Stimulated activated CD4-positive, alpha-beta T cell treated with anti-CD3 and anti-CD28 coated beads, Interleukin-1b, Interleukin-23, amount 100 ng/mL, for 1 hour (primary cell): ENCODE results near the gene RTN4R.

Experiments
- DNase-seq, 2 donors: peaks; one replicate each; pipeline ENCODE4 v3.0.0-alpha.2; 2020; ENCODE audit warnings: low read depth in 2 of 2

Gene RTN4R

GRCh38 chr22:20242393-20243175, 25.5 kb downstream of the RTN4R start:
- DNase-seq = no peak

GRCh38 chr22:20241579-20242392, 26.3 kb downstream of the RTN4R start:
- DNase-seq = no peak

GRCh38 chr22:20240900-20241299, 27.2 kb downstream of the RTN4R start:
- DNase-seq = no peak

- DNase-seq = no peak
Measured at GRCh38 chr22:20240447-20240764, 27.7 kb downstream of the RTN4R start.

GRCh38 chr22:20239676-20240446, 28.3 kb downstream of the RTN4R start:
- no peak for DNase-seq

- DNase-seq = no peak
Measured at GRCh38 chr22:20238901-20239675, 29.0 kb downstream of the RTN4R start.

GRCh38 chr22:20238536-20238900, 29.6 kb downstream of the RTN4R start:
- peak in 1 of 2 donors; percentile 19 for DNase-seq

- no peak for DNase-seq
Measured at GRCh38 chr22:20237480-20238440, 30.4 kb downstream of the RTN4R start.

GRCh38 chr22:20236052-20236717, 31.9 kb downstream of the RTN4R start:
- DNase-seq = no peak

- no peak for DNase-seq
Measured at GRCh38 chr22:20235389-20235991, 32.6 kb downstream of the RTN4R start.

- DNase-seq = no peak
Measured at GRCh38 chr22:20234760-20235388, 33.2 kb downstream of the RTN4R start.

GRCh38 chr22:20234314-20234682, 33.8 kb downstream of the RTN4R start:
- no peak for DNase-seq

GRCh38 chr22:20233351-20234313, 34.5 kb downstream of the RTN4R start:
- no peak for DNase-seq

GRCh38 chr22:20232781-20233180, 35.3 kb downstream of the RTN4R start:
- no peak for DNase-seq

GRCh38 chr22:20232237-20232598, 35.9 kb downstream of the RTN4R start:
- DNase-seq = no peak

GRCh38 chr22:20231514-20232236, 36.4 kb downstream of the RTN4R start:
- no peak for DNase-seq

- DNase-seq = no peak
Measured at GRCh38 chr22:20230777-20231420, 37.2 kb downstream of the RTN4R start.
